Keratinocyte (primary cell): ENCODE data around the gene DSEL.

Source experiments
- EZH2 ChIP-seq: IDR thresholded peaks from one replicate; pipeline ENCODE4 v1.6.1; 2012; ENCODE audit warnings: inconsistent platforms, mild to moderate bottlenecking, low read length, moderate library complexity
- TF ChIP-seq, protein P1 (sequence below), 3 experiments: IDR thresholded peaks in 1 of 3; conservative IDR thresholded peaks in 1 of 3; optimal IDR thresholded peaks in 1 of 3; 2 replicates in 2 of 3; 3 replicates in 1 of 3; pipeline versions ENCODE3 to v1.5.1; 2011; ENCODE audit warnings: low read length in 3 of 3, mild to moderate bottlenecking in 3 of 3, moderate library complexity in 2 of 3, control low read depth in 1 of 3, inconsistent platforms in 1 of 3; ENCODE audit not compliant: insufficient read depth in 2 of 3; ENCODE audit errors: extremely low read depth in 1 of 3

- TF ChIP-seq, protein P1, sequence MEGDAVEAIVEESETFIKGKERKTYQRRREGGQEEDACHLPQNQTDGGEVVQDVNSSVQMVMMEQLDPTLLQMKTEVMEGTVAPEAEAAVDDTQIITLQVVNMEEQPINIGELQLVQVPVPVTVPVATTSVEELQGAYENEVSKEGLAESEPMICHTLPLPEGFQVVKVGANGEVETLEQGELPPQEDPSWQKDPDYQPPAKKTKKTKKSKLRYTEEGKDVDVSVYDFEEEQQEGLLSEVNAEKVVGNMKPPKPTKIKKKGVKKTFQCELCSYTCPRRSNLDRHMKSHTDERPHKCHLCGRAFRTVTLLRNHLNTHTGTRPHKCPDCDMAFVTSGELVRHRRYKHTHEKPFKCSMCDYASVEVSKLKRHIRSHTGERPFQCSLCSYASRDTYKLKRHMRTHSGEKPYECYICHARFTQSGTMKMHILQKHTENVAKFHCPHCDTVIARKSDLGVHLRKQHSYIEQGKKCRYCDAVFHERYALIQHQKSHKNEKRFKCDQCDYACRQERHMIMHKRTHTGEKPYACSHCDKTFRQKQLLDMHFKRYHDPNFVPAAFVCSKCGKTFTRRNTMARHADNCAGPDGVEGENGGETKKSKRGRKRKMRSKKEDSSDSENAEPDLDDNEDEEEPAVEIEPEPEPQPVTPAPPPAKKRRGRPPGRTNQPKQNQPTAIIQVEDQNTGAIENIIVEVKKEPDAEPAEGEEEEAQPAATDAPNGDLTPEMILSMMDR (optimal IDR thresholded peaks at IDR 0.05 in 1 of 3, IDR thresholded peaks at IDR 0.05 in 1 of 3, conservative IDR thresholded peaks at IDR 0.05 in 1 of 3; ENCODE audit: extremely low read depth in 1 of 3, insufficient read depth in 2 of 3, low read length in 3 of 3): no peak
- no peak for TF ChIP-seq EZH2
Observed at GRCh38 chr18:67509741-67510391, 6.7 kb downstream of the DSEL start.
